Upper lobe of right lung (tissue), 1 donor: ENCODE measurements around the gene HTT. TPM values are rescaled to one million over a fixed set of nuclear protein-coding genes. Genes with fewer than 3 reads are reported as not detected.

Experiments
- ATAC-seq: fragments of 200-7000 bp; cut with Tn5 transposase; one replicate; pipeline ENCODE4 v1.9.1; 2020; ENCODE audit warnings: mild to moderate bottlenecking, moderate library complexity
- DNase-seq: peaks from one replicate; pipeline ENCODE4 v3.0.0-alpha.2; 2020
- H3K27ac ChIP-seq: fragments of 200-600 bp; one replicate; pipeline ENCODE4 v1.8.0; 2022
- H3K27me3 ChIP-seq: fragments of 200-600 bp; one replicate; pipeline ENCODE4 v1.8.0; 2022; ENCODE audit warnings: mild to moderate bottlenecking
- H3K36me3 ChIP-seq: fragments of 200-600 bp; one replicate; pipeline ENCODE4 v1.8.0; 2022
- H3K4me1 ChIP-seq: fragments of 200-600 bp; one replicate; pipeline ENCODE4 v1.8.0; 2022
- H3K4me3 ChIP-seq: fragments of 200-600 bp; one replicate; pipeline ENCODE4 v1.8.0; 2022; ENCODE audit warnings: mild to moderate bottlenecking
- H3K9me3 ChIP-seq: fragments of 200-600 bp; one replicate; pipeline ENCODE4 v1.8.0; 2022
- intact Hi-C: fragments of 100-400 bp; cut with DNase I; formaldehyde crosslinking; loops from one replicate; pipeline ENCODE4 v1.11.0; 2022
- total RNA-seq: library from RNA; stranded (reverse); fragmentation: NEBNext Ultra II Directional; extraction: Animal tissue kit (Norgen Biotek cat#: 25700); gene quantifications from one replicate; pipeline ENCODE4 v1.2.1, GENCODE V29; 2021
- TF ChIP-seq, protein P1 (sequence below): fragments of 200-600 bp; IDR thresholded peaks from one replicate; pipeline ENCODE4 v1.8.0; 2022; ENCODE audit warnings: antibody characterized with exemption
- donor health status: DM: no; HTN: yes; CAD: no; lungs with severe emphysema.

The HTT gene
- total RNA-seq, 1 donor from 2014 or later = 73.6 TPM

DNA sequence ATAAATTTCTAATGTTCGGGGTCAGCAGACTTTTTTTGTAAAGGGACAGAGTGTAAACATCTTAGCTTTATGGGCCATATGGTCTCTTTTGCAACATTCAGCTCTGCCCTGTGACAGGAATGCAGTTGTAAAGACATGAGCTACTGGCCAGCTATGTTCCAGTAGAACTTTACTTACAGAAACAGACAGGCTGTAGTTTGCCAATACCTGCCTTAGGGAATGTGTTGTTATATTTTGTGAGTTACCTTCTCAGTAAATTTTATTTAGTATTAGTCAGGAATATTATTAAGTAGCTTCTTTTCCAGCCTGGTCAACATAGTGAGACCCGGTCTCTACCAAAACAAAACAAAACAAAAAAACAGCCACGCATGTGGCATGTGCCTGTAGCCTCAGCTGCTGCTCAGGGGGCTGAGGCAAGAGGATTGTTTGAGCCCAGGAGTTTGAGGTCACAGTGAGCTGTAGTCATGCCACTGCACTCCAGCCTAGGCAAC lies 48.7 kb downstream of the HTT start:
- H3K9me3 ChIP-seq = no peaks in the 10 kb centered on the region
- ATAC-seq = no peak
- no peaks in the 10 kb centered on the region for H3K27me3 ChIP-seq
- H3K4me1 ChIP-seq = peaks cover 15% of the 10 kb centered on the region
- no peak for DNase-seq
- no peak overlapping the region for H3K4me3 ChIP-seq
- TF ChIP-seq, protein P1, sequence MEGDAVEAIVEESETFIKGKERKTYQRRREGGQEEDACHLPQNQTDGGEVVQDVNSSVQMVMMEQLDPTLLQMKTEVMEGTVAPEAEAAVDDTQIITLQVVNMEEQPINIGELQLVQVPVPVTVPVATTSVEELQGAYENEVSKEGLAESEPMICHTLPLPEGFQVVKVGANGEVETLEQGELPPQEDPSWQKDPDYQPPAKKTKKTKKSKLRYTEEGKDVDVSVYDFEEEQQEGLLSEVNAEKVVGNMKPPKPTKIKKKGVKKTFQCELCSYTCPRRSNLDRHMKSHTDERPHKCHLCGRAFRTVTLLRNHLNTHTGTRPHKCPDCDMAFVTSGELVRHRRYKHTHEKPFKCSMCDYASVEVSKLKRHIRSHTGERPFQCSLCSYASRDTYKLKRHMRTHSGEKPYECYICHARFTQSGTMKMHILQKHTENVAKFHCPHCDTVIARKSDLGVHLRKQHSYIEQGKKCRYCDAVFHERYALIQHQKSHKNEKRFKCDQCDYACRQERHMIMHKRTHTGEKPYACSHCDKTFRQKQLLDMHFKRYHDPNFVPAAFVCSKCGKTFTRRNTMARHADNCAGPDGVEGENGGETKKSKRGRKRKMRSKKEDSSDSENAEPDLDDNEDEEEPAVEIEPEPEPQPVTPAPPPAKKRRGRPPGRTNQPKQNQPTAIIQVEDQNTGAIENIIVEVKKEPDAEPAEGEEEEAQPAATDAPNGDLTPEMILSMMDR = no peak
- H3K27ac ChIP-seq = peak overlapping the region; percentile 78
- H3K36me3 ChIP-seq = peaks cover 65% of the 10 kb centered on the region
- intact Hi-C loops = no loop called here

DNA sequence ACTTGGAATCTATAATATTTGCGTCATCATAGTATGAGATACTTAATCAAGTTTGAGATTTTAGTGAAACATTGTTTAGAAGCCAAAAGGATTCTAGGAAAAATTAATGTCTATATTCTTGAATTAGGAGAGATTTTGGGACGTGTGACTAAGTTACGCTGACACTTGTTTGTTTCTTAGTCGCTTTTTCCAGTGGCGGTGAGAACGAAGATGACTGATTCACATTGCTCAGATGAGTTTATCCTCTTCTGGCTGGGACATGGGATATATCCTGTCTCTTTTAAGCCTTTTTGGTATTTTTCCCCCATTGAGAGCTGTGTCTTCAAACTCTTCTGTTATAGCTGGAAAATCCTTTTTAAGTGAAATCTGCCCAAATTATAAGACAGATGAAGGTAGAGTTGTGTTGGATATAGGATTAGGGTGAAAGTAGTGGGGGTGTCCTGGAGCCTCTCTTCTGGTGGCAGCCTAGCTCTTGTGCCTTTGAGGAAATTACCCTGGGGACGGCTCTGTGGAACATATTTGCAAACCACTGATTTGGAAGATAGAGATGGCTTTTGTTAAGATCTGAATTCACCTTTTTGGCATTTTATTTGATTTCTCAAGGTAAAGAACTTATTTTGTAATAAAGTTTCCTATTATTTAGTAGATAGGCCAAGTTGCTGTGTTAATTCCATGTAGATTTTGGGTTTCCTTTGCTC lies 49.7 kb downstream of the HTT start:
- intact Hi-C loops = no loop called here
- Histone ChIP-seq H3K36me3 (peaks cover 70% of the 10 kb centered on the region), H3K4me3 (no peak overlapping the region), H3K4me1 (peaks cover 15% of the 10 kb centered on the region), H3K27me3 (no peaks in the 10 kb centered on the region), H3K27ac (peak overlapping the region; percentile 78), H3K9me3 (no peaks in the 10 kb centered on the region)
- ATAC-seq (no peak), DNase-seq (no peak)
- TF ChIP-seq, protein P1 = no peak

DNA sequence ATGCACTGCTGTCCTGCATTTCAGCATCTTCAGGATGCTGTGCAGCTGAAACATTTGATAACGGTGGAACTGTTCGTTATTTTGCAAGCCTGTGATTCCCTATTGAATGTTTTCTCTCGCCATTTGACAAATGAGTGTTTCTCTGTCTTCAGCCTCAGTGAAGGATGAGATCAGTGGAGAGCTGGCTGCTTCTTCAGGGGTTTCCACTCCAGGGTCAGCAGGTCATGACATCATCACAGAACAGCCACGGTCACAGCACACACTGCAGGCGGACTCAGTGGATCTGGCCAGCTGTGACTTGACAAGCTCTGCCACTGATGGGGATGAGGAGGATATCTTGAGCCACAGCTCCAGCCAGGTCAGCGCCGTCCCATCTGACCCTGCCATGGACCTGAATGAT lies 52.6 kb downstream of the HTT start:
- peaks cover 8% of the 10 kb centered on the region for H3K4me1 ChIP-seq
- TF ChIP-seq, protein P1 = no peak
- peaks cover 69% of the 10 kb centered on the region for H3K36me3 ChIP-seq
- ATAC-seq = no peak
- H3K27me3 ChIP-seq = no peaks in the 10 kb centered on the region
- no peak for DNase-seq
- no peaks in the 10 kb centered on the region for H3K9me3 ChIP-seq
- no peak overlapping the region for H3K27ac ChIP-seq
- intact Hi-C loops = no loop called here
- no peak overlapping the region for H3K4me3 ChIP-seq

DNA sequence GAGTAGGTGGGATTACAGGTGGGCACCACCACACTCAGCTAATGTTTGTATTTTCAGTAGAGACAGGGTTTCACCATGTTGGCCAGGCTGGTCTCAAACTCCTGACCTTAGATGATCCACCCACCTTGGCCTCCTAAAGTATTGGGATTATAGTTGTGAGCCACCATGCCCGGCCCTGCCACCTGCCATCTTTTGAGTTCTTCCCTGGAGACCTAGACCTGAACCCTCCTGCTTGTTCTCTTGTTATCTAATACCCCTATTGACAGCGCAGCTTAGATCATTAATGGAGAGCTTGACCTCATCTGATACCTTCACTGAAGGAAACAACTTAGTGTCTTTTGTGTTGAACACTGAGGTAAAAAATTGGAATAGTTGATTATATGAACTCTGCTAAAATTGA lies 53.6 kb downstream of the HTT start:
- Histone ChIP-seq H3K4me3 (no peak overlapping the region), H3K27me3 (no peaks in the 10 kb centered on the region), H3K4me1 (peaks cover 2% of the 10 kb centered on the region), H3K36me3 (peaks cover 77% of the 10 kb centered on the region), H3K9me3 (no peaks in the 10 kb centered on the region), H3K27ac (no peak overlapping the region)
- intact Hi-C loops = no loop called here
- ATAC-seq (no peak), DNase-seq (no peak)
- TF ChIP-seq, protein P1 = no peak

DNA sequence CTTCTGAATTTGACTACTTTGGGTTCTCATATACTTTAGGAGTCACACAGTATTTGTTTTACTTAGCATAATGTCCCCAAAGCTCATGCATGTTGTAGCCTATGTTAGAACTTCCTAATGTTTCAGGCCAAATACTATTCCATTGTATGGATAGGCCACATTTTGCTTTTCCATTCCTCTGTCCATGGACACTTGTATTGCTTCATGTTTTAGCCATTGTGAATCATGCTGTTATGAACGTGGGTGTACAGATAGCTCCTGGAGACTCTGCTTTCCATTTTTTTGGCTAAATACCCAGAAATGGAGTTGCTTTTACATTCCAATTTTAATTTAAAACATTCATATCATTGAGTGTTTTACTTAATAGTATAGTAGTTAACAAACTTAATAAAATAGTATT lies 54.5 kb downstream of the HTT start:
- H3K36me3 ChIP-seq = peaks cover 86% of the 10 kb centered on the region
- ATAC-seq (no peak), DNase-seq (no peak)
- TF ChIP-seq, protein P1 = no peak
- intact Hi-C loops = no loop called here
- no peak overlapping the region for H3K27ac ChIP-seq
- H3K27me3 ChIP-seq = no peaks in the 10 kb centered on the region
- no peaks in the 10 kb centered on the region for H3K9me3 ChIP-seq
- H3K4me3 ChIP-seq = no peak overlapping the region
- H3K4me1 ChIP-seq = no peaks in the 10 kb centered on the region
